Right cardiac atrium (tissue), 5 donors: ENCODE measurements around the gene S100PBP. TPM values are rescaled to one million over a fixed set of nuclear protein-coding genes. Genes with fewer than 3 reads are reported as not detected.

ENCODE experiments used
- ATAC-seq, 2 donors: fragments of 200-7000 bp; cut with Tn5 transposase; one replicate each; pipeline versions ENCODE4 v1.8.0 to v1.9.1; 2020; ENCODE audit warnings: moderate library complexity in 2 of 2, mild to moderate bottlenecking in 1 of 2
- DNase-seq, 3 donors: peaks; one replicate each; pipeline ENCODE4 v3.0.0-alpha.2; 2020
- H3K27ac ChIP-seq: one replicate; pipeline ENCODE4 v1.5.1; 2013; ENCODE audit warnings: mild to moderate bottlenecking, low read length, control low read depth, moderate library complexity
- H3K27me3 ChIP-seq: one replicate; pipeline ENCODE4 v1.6.1; 2013; ENCODE audit not compliant: control insufficient read depth, insufficient read depth
- H3K4me1 ChIP-seq: one replicate; pipeline ENCODE4 v1.6.1; 2013; ENCODE audit warnings: low read length; ENCODE audit not compliant: control insufficient read depth, insufficient read depth
- H3K4me3 ChIP-seq: one replicate; pipeline ENCODE4 v1.5.1; 2013; ENCODE audit warnings: low read length, control low read depth
- H3K9me3 ChIP-seq: one replicate; pipeline ENCODE4 v1.6.1; 2013; ENCODE audit warnings: low read length; ENCODE audit not compliant: control insufficient read depth
- WGBS: extraction: QIAGEN DNeasy Blood & Tissue Kit; methylation state at CpG from one replicate; pipeline ENCODE4 v1.1.7; 2013; 5-methylcytosine and 5-hydroxymethylcytosine counted together
- intact Hi-C, 4 donors: fragments of 100-400 bp; cut with DNase I; formaldehyde crosslinking; loops; one replicate each; pipeline versions ENCODE4 v1.11.0 to v1.14.0; 2022 to 2023
- polyA plus RNA-seq: library from polyadenylated mRNA; stranded (reverse); fragments of 200-250 nt; gene quantifications from one replicate; pipeline ENCODE4 v1.2.3, GENCODE V29; 2013
- total RNA-seq, 4 donors: library from RNA; stranded (reverse); fragmentation: NEBNext Ultra II Directional; extraction: Animal tissue kit (Norgen Biotek cat#: 25700); gene quantifications; one replicate each; pipeline ENCODE4 v1.2.1, GENCODE V29; 2021
- donor health status: healthy with polysubstance abuse.
- donor health status: DM: no; HTN: yes; CAD: no.
- donor health status: DM: no; HTN: no; CAD: no.
- donor health status: DM: no; HTN: yes; CAD: no; lungs with severe emphysema.
- donor health status: DM: yes; HTN: yes; CAD: no.

Gene S100PBP
- total and polyA plus RNA-seq, 5 donors: 8.1 to 19.8 (median 15.3) TPM

DNA sequence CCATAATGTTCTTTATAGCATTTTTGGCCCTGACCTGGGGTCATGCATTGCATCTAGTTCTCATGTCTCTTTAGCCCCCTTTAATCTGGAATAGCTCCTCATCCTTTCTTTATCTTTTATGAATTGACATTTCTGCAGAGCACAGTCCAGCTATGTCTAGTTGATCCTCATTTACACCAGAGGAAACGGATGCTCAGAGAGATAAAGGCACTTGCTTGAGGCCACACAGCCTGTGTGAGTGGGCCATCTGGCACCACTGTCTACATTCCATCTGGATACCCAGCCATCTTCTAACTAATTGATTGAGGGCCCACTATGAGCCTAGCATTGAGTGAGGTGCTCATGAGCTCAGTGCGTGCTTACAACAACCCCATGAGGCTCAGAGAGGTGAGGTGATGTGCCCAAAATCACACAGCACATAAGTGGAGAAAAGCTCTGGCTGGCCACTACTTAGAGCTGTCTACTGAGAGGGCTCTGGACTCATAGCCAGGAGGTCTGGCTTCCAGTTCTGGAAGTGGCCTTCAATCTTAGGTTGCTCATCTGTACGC, 72.4 kb downstream of the S100PBP start:
- H3K9me3 ChIP-seq: no peaks in the 10 kb centered on the region
- intact Hi-C loops: no loop called here
- H3K4me1 ChIP-seq: no peaks in the 10 kb centered on the region
- no peak for DNase-seq
- H3K27me3 ChIP-seq: no peaks in the 10 kb centered on the region
- WGBS: 77% methylated on average over 3 of the region's 3 CpGs
- no peak overlapping the region for H3K4me3 ChIP-seq
- ATAC-seq: no peak
- H3K27ac ChIP-seq: no peak overlapping the region

DNA sequence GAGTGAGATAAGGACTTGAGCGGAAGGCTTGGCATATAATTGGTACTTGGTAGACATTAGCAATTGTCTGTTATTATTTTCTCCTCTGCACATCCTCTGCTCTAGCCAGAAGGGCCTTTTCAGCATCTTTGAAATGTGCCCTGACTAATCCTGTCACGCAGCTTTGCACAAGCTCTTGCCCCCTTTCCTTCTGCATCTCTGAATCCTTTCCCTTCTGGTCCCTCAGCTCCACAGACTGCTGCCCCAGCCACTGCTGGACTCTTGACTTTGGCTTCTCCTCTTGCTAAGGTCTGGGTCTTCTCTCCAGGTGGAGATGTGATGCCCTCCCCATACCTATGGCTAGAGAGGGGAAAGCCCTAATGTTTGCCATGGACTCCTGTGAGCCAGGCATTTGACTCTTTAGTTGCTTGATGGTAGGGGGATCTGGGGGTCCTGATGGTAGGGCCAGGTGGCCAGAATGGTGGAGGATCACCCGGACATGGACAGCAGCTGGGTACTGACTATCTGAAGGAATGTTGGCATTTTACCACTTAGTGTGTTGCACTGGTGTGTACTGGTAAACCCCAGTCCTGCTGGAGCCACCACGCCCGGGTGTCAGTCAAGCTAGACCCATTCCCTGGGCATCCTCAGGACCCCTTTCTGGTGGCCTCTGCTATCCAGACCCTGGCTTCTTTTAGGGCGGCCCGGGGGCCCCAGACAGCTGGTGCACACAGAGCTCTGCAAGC, 73.2 kb downstream of the S100PBP start:
- H3K27me3 ChIP-seq: no peaks in the 10 kb centered on the region
- H3K9me3 ChIP-seq: no peaks in the 10 kb centered on the region
- intact Hi-C loops: no loop called here
- no peak overlapping the region for H3K4me3 ChIP-seq
- DNase-seq (no peak), ATAC-seq (no peak)
- WGBS: 88% methylated on average over 7 of the region's 7 CpGs
- H3K27ac ChIP-seq: no peak overlapping the region
- no peaks in the 10 kb centered on the region for H3K4me1 ChIP-seq

DNA sequence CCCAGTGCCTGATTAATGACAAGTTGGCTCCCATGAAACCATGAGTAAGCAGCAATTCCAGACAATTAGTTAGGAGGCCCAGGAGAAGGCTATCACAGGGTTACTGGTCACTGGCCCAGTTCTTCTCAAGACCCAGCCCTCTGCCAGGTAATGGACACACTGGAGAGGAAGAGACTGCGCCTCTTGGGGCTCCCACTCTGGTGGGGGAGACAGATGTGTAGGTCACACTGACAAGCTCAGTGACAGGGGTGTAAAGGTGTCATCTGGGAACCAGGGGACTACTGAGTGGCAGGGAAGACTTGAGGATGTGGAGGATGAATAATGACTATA, 73.8 kb downstream of the S100PBP start:
- Histone ChIP-seq H3K27ac (no peak overlapping the region), H3K9me3 (no peaks in the 10 kb centered on the region), H3K27me3 (no peaks in the 10 kb centered on the region), H3K4me3 (no peak overlapping the region), H3K4me1 (no peaks in the 10 kb centered on the region)
- intact Hi-C loops: no loop called here
- ATAC-seq (no peak), DNase-seq (no peak)
- WGBS: 95% methylated on average over 1 of the region's 1 CpG

DNA sequence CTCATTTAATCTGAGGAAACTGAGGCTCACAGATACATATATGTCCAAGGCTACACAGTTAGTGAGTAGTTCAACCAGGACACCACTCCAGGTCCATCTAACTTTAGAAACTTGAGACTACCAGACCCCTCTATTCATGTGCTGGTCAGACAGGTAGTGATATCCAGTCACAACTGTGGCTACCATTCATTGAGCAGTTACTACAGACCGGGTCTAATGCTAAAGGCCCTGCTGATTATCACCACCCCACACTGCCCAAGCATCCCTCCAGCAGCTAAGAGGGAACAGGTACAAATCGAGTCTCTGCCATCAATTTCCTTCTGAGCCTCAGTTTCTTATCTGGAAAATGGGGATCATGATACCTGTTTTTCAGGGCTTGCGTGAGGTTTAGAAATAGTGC, 74.2 kb downstream of the S100PBP start:
- 94% methylated on average over 3 of the region's 3 CpGs for WGBS
- no peak overlapping the region for H3K27ac ChIP-seq
- H3K27me3 ChIP-seq: no peaks in the 10 kb centered on the region

DNA sequence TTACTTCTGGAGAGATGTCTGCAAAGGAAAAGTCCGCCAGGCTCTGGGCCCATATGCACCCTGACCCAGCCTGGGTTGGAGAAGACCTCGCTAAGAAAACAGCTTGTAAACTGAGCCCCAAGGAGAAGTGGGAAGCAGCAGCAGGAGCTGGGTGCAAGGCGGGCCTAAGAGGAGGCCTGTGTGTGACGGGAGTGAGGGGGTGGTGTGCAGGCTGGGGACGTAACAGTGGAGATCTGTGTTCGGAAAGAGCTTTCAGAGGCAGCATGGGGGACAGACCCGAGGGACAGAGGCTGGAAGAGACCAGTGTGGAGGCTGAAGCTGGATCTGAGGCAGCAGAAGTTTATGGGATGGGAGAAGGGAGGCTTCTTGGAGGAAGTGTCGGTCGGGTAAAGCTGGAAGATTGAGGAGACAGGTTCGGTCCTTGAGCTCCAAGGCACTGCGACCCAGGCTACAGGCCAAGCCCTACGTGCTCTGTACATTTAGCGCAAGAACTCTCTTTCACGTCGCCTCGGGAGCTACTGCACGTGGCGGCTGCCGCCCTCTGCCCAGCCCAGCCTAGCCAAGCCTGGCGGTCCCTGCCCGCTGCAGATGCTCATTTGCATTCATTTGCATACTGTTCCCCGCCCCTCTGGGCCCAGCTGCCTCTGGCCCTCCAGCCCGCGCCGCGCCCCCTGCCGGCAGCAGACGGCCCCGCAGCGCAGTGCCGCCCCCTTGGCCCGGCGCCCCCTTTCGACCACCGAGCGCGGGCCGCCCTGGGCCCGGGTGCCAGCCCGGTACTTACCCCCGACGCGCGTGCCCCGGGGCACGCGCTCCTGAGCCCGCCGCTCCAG, 75.1 kb downstream of the S100PBP start:
- Histone ChIP-seq H3K9me3 (no peaks in the 10 kb centered on the region), H3K27me3 (no peaks in the 10 kb centered on the region), H3K4me3 (peak overlapping the region; percentile 29), H3K27ac (no peak overlapping the region), H3K4me1 (no peaks in the 10 kb centered on the region)
- ATAC-seq (peak; percentile 23 to 24), DNase-seq (peak in 1 of 3 donors; percentile 66)
- 19% methylated on average over 49 of the region's 49 CpGs for WGBS
- intact Hi-C loops: no loop called here

More for the DNA sequence above, 74.2 kb downstream of the S100PBP start:
- Histone ChIP-seq H3K4me1 (no peaks in the 10 kb centered on the region), H3K4me3 (no peak overlapping the region), H3K9me3 (no peaks in the 10 kb centered on the region)
- ATAC-seq (no peak), DNase-seq (no peak)
- intact Hi-C loops: no loop called here

DNA sequence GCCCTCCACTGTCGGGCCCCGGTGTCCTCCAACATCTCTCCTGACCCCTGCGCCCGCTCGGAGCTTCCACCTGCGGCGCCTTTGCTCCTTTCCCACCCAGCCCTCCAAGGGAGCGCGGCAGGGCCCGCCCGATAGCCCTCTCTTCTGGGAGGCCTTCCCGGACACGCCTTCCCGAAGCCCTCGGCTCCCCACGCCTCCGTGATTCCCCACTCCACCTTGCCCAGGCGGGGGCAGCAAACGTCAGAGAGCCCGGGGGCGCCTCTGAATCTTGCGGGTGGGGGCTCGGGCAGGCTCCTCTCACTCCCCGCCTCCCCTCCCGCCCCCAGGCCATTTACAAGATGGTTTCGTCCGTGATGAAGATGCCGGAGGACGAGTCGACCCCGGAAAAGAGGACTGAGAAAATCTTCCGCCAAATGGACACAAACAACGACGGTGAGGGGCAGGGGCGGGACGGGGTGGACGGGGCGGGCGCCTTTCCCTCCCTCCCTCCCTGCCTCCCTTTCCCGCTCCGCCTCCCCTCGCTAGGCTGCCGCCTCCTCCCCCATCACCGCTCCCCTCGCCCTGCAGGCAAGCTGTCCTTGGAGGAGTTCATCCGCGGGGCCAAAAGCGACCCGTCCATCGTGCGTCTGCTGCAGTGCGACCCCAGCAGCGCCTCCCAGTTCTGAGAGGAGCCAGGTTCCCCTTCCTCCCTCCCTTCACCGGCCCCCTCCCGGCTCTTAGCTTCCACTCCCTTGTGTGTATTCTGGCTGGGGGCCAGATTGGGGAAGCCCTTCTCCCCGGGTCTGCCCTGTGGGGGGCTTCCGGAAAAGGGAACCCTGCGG, 76.0 kb downstream of the S100PBP start:
- DNase-seq (peak; percentile 53 to 77 (median 77)), ATAC-seq (peak; percentile 55 to 64)
- Histone ChIP-seq H3K4me3 (peak overlapping the region; percentile 29), H3K27ac (no peak overlapping the region), H3K4me1 (no peaks in the 10 kb centered on the region), H3K27me3 (no peaks in the 10 kb centered on the region), H3K9me3 (no peaks in the 10 kb centered on the region)
- intact Hi-C loops: no loop called here
- WGBS: 2% methylated on average over 58 of the region's 58 CpGs

DNA sequence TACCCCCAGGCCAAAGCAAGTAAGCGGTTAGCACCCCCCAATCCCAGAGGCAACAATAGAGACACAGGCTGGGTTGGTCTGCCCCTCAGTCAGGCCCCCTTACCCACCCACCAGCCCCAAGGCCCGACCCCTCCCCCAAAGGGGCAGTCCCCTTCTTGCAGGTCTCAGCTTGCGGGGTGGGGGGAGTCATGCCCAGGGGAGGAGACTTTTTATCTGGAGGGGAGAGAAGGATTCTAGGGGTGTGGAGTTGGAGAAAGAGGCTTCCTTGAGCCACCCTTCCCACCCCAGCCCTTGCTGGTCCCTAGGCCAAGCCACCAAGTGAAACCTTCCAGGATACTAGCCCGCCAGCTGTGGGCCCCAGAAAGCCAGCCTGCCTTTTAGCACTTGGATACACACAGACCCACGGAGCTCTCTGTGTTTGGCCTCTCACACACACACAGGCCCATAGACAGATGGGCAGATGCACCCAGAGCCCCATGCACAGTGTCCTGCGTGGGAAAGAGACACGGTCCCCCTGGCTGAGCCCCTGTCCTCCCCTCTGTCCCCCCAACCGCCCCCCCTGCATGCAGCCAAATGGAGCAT, 76.7 kb downstream of the S100PBP start:
- no peaks in the 10 kb centered on the region for H3K4me1 ChIP-seq
- 71% methylated on average over 8 of the region's 8 CpGs for WGBS
- no peaks in the 10 kb centered on the region for H3K27me3 ChIP-seq
- ATAC-seq (no peak), DNase-seq (peak in 1 of 3 donors; percentile 21)
- no peaks in the 10 kb centered on the region for H3K9me3 ChIP-seq
- intact Hi-C loops: no loop called here
- no peak overlapping the region for H3K27ac ChIP-seq
- H3K4me3 ChIP-seq: no peak overlapping the region

DNA sequence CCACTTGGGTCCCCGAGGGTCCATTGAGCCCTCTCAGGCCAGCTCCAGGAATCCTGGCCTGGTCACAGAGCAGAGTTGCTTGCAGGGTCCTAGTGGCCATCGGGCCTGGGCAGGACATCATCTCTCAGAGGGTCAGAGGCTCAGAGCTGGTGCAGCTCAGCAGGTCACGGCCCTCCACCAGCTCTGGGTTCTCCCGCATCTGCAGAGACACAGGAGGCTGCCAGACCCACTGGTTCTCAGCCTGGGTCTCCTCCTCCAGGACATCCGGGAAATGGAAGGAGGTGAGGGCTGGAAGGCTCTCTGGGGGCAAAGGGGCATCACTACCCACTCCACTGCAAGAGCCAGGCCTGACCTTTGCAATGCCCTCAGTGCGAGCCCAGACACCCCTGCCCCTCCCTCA, 77.2 kb downstream of the S100PBP start:
- Histone ChIP-seq H3K4me1 (no peaks in the 10 kb centered on the region), H3K4me3 (no peak overlapping the region), H3K27ac (no peak overlapping the region), H3K9me3 (no peaks in the 10 kb centered on the region), H3K27me3 (no peaks in the 10 kb centered on the region)
- DNase-seq: no peak
- ATAC-seq: no peak
- WGBS: 86% methylated on average over 6 of the region's 6 CpGs
- intact Hi-C loops: no loop called here

DNA sequence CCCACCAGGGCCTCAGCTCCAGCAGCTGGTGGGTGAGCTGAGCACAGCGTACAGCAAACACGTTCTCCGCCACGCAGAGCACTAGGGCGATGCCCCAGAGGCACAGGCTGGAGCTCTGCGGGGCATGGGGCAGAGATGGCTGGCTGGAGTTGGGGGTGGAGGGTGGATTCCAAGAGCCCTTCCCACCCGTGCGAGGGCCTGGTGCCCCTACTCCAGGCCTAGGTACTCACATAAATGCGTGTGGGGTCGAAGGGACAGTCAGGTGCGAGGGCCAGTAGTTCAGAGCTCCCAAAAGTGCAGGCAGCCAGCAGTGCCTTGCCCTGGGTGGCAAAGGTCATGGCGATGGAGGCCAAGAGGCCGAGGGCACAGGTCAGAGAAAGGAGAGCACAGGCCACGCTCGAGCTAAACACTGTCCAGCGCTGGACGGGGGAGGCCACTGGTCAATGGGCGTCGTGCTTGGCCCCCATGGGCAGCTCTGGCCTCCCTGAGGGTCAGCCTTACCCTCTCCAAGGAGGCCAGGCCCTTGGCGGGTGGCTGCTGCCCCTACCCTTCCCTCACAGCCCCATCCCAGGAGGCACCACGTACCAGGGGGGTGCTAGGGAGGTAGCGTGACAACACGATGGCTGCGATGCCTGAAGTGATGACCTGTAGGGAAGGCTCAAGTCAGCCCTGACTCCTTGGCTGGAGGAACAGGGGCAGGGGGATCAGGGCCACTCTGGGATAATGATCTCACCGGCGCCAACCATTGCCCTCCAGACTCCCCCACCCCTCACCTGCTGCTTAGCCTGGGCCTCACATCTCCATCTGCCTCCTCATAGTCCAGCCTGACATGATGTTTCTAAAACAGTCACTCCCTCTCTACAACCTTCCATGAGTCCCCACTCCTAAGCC, 78.1 kb downstream of the S100PBP start:
- ATAC-seq (no peak), DNase-seq (peak in 1 of 3 donors; percentile 33)
- Histone ChIP-seq H3K9me3 (no peaks in the 10 kb centered on the region), H3K27ac (no peak overlapping the region), H3K4me3 (no peak overlapping the region), H3K27me3 (no peaks in the 10 kb centered on the region), H3K4me1 (no peaks in the 10 kb centered on the region)
- 93% methylated on average over 26 of the region's 26 CpGs for WGBS
- intact Hi-C loops: no loop called here

DNA sequence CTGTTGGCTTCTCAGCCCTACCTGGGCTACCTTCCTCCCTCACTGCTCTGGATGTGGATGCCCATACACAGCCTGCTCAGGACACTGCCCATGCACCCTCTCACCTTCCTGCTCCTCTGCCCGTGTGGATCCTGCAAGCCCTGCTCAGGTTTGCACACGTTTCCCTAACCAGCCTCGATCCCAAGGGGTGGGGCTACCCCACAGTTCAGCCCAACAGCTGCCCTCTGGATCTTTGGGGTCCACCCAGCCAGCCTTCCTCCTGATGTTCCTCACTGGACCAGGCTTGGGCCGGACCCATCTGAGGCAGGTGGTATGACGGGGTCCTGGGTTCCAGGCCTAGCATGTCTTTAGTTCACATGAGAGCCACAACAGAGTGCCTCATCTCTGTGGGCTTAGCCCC, 79.0 kb downstream of the S100PBP start:
- Histone ChIP-seq H3K4me3 (no peak overlapping the region), H3K9me3 (no peaks in the 10 kb centered on the region), H3K27me3 (no peaks in the 10 kb centered on the region), H3K27ac (no peak overlapping the region), H3K4me1 (no peaks in the 10 kb centered on the region)
- intact Hi-C loops: no loop called here
- WGBS: 78% methylated on average over 5 of the region's 5 CpGs
- peak in 1 of 3 donors; percentile 19 for DNase-seq
- no peak for ATAC-seq
